Thyroid gland (tissue), 4 donors: ENCODE data around the gene CAMTA1.

Experiments used
- POLR2A ChIP-seq, 2 donors: fragments of 450-650 bp; IDR thresholded peaks; one replicate each; pipeline ENCODE4 v1.6.1; 2017; ENCODE audit warnings: antibody characterized with exemption in 2 of 2, mild to moderate bottlenecking in 2 of 2, moderate library complexity in 1 of 2
- TF ChIP-seq, protein P1 (sequence below), 6 experiments: fragments of 200-600 bp in 3 of 6; fragments of 450-650 bp in 3 of 6; sonication (generic) in 3 of 6; IDR thresholded peaks; one replicate each; pipeline ENCODE4 v1.5.1; 2016 to 2019; ENCODE audit warnings: antibody characterized with exemption in 6 of 6, mild to moderate bottlenecking in 2 of 6, inconsistent platforms in 1 of 6, moderate library complexity in 1 of 6

DNA sequence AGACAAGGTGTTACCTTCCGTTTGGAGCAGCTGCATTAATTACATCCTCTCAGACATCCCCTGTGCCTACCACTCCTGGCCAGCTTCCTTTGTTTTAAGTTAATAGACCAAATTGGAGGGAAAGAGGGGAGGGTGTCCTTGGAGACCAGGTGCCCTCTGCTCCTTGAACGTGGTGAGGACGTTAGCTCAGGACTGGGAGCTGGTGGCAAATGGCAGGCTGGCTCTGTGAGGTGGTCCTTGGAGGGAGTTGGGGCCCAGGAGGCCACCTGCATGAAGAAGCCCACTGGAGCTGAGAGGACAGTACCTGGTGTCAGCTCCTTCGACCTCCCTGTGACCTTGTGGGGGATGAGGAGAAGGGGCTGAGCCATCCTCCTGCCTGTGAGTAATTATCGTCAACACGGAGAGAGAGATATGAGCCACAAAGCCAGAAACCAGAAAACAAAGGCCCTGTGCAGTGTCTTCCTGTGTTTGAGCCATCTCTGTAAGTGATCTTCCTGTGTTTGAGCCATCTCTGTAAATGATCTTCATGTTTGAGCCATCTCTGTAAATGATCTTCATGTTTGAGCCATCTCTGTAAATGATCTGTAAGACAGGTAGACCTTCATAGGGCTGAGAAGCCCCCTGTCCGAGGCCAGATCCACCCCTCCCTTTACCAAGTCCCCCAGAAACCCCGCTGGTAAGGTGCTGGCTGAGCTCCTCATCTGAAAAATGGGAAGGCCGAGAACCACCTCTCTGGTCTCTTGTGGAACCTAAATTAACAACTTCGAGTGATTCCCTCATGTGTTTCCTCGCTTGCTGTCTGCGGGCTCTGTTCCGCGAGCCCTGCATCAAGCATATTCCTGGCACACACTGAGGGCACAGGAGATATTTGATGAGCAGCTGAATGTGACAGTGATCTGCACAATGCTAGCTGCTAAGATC, 126.0 kb downstream of the CAMTA1 start:
- no peak for TF ChIP-seq POLR2A (IDR thresholded peaks at IDR 0.05)
- TF ChIP-seq, protein P1, sequence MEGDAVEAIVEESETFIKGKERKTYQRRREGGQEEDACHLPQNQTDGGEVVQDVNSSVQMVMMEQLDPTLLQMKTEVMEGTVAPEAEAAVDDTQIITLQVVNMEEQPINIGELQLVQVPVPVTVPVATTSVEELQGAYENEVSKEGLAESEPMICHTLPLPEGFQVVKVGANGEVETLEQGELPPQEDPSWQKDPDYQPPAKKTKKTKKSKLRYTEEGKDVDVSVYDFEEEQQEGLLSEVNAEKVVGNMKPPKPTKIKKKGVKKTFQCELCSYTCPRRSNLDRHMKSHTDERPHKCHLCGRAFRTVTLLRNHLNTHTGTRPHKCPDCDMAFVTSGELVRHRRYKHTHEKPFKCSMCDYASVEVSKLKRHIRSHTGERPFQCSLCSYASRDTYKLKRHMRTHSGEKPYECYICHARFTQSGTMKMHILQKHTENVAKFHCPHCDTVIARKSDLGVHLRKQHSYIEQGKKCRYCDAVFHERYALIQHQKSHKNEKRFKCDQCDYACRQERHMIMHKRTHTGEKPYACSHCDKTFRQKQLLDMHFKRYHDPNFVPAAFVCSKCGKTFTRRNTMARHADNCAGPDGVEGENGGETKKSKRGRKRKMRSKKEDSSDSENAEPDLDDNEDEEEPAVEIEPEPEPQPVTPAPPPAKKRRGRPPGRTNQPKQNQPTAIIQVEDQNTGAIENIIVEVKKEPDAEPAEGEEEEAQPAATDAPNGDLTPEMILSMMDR (IDR thresholded peaks at IDR 0.05), result no peak
